ENCODE measurements around the gene NOP14. TPM values are rescaled to one million over a fixed set of nuclear protein-coding genes. Genes with fewer than 3 reads are reported as not detected.

Gene NOP14
- total RNA-seq, 2 donors from 2014 or later = 16.0 to 17.8 TPM

GRCh38 chr4:2914256-2915126, 48.7 kb downstream of the NOP14 start:
- Histone ChIP-seq H3K27me3 (replicated peaks; ENCODE audit: insufficient read depth) (no peaks in the 10 kb centered on the region), H3K4me3 (no peak overlapping the region), H3K36me3 (peaks cover 0 to 10% of the 10 kb centered on the region in 2 donors), H3K9me3 (no peaks in the 10 kb centered on the region), H3K27ac (no peak overlapping the region), H3K4me1 (replicated peaks) (no peaks in the 10 kb centered on the region)
- no peak for DNase-seq (ENCODE audit: low spot score)
- TF ChIP-seq CTCF (IDR thresholded peaks at IDR 0.05) (no peak), POLR2A (IDR thresholded peaks at IDR 0.05) (no peak), POLR2AphosphoS5 (IDR thresholded peaks at IDR 0.05) (no peak)
- 81% methylated on average over 16 of the region's 16 CpGs for WGBS
- intact Hi-C loops (cut with DNase I) = no loop called here

GRCh38 chr4:2913168-2913567, 50.0 kb downstream of the NOP14 start:
- no peaks in the 10 kb centered on the region for H3K9me3 ChIP-seq
- TF ChIP-seq CTCF (IDR thresholded peaks at IDR 0.05) = no peak
- TF ChIP-seq POLR2AphosphoS5 (IDR thresholded peaks at IDR 0.05) = no peak
- no peak for TF ChIP-seq POLR2A (IDR thresholded peaks at IDR 0.05)
- no peak overlapping the region for H3K4me3 ChIP-seq
- intact Hi-C loops (cut with DNase I) = no loop called here
- H3K27ac ChIP-seq = no peak overlapping the region
- H3K4me1 ChIP-seq (replicated peaks) = no peaks in the 10 kb centered on the region
- H3K36me3 ChIP-seq = peaks cover 0 to 10% of the 10 kb centered on the region in 2 donors
- WGBS = 93% methylated on average over 6 of the region's 6 CpGs
- no peak for DNase-seq (ENCODE audit: low spot score)
- H3K27me3 ChIP-seq (replicated peaks; ENCODE audit: insufficient read depth) = no peaks in the 10 kb centered on the region

- H3K27ac ChIP-seq = no peak overlapping the region
- H3K9me3 ChIP-seq = no peaks in the 10 kb centered on the region
- 89% methylated on average over 3 of the region's 3 CpGs for WGBS
- peaks cover 9% of the 10 kb centered on the region for H3K4me1 ChIP-seq (replicated peaks)
- no peak for DNase-seq (ENCODE audit: low spot score)
- peaks cover 0 to 10% of the 10 kb centered on the region in 2 donors for H3K36me3 ChIP-seq
- intact Hi-C loops (cut with DNase I) = no loop called here
- no peak overlapping the region for H3K4me3 ChIP-seq
- TF ChIP-seq CTCF (IDR thresholded peaks at IDR 0.05) (no peak), POLR2A (IDR thresholded peaks at IDR 0.05) (no peak), POLR2AphosphoS5 (IDR thresholded peaks at IDR 0.05) (no peak)
- H3K27me3 ChIP-seq (replicated peaks; ENCODE audit: insufficient read depth) = no peaks in the 10 kb centered on the region
These were observed 51.3 kb downstream of the NOP14 start for GRCh38 chr4:2911868-2912267.

- no peak for DNase-seq (ENCODE audit: low spot score)
These were observed 52.8 kb downstream of the NOP14 start for GRCh38 chr4:2910409-2910808.

More at GRCh38 chr4:2910409-2910808, 52.8 kb downstream of the NOP14 start:
- no peaks in the 10 kb centered on the region for H3K9me3 ChIP-seq
- H3K4me1 ChIP-seq (replicated peaks) = peaks cover 9% of the 10 kb centered on the region
- TF ChIP-seq POLR2A (IDR thresholded peaks at IDR 0.05) (no peak), CTCF (IDR thresholded peaks at IDR 0.05) (no peak), POLR2AphosphoS5 (IDR thresholded peaks at IDR 0.05) (no peak)
- no peak overlapping the region for H3K4me3 ChIP-seq
- H3K27me3 ChIP-seq (replicated peaks; ENCODE audit: insufficient read depth) = no peaks in the 10 kb centered on the region
- 81% methylated on average over 7 of the region's 7 CpGs for WGBS
- H3K36me3 ChIP-seq = peaks cover 0 to 10% of the 10 kb centered on the region in 2 donors
- H3K27ac ChIP-seq = no peak overlapping the region
- intact Hi-C loops (cut with DNase I) = no loop called here
